Skeletal muscle tissue (tissue), 4 donors: ENCODE measurements around the gene CARMIL1. TPM values are rescaled to one million over a fixed set of nuclear protein-coding genes. Genes with fewer than 3 reads are reported as not detected.

Experiments
- H3K27ac ChIP-seq: one replicate; pipeline ENCODE4 v1.7.0; 2013; ENCODE audit warnings: mild to moderate bottlenecking, low read depth, low read length, inconsistent platforms
- H3K27me3 ChIP-seq, 3 donors: one replicate each; pipeline ENCODE4 v1.7.0; 2013; ENCODE audit warnings: low read length in 3 of 3; ENCODE audit not compliant: control insufficient read depth in 3 of 3, insufficient read depth in 3 of 3
- H3K36me3 ChIP-seq, 3 donors: one replicate each; pipeline ENCODE4 v1.7.0; 2013; ENCODE audit warnings: low read length in 3 of 3; ENCODE audit not compliant: control insufficient read depth in 3 of 3, insufficient read depth in 3 of 3
- H3K4me1 ChIP-seq, 3 donors: one replicate each; pipeline ENCODE4 v1.7.0; 2013; ENCODE audit warnings: low read length in 3 of 3, mild to moderate bottlenecking in 3 of 3; ENCODE audit not compliant: control insufficient read depth in 3 of 3, insufficient read depth in 3 of 3
- H3K4me3 ChIP-seq, 3 donors: one replicate each; pipeline ENCODE4 v1.7.0; 2013; ENCODE audit warnings: low read length in 3 of 3
- H3K9ac ChIP-seq, 3 donors: one replicate each; pipeline ENCODE4 v1.7.0; 2013; ENCODE audit warnings: low read length in 3 of 3, mild to moderate bottlenecking in 3 of 3, moderate library complexity in 2 of 3, low read depth in 1 of 3
- H3K9me3 ChIP-seq, 3 donors: one replicate each; pipeline ENCODE4 v1.7.0; 2013; ENCODE audit warnings: low read length in 3 of 3; ENCODE audit not compliant: control insufficient read depth in 3 of 3
- total RNA-seq: library from RNA; depleted of rRNA; stranded (reverse); fragments of >200 nt; gene quantifications from one replicate; pipeline ENCODE4 v1.2.3, GENCODE V29; 2014
- donor health status: Osteomylitis.

CARMIL1 gene
- total RNA-seq, 1 donor from 2014 or later, result 4.7 TPM

GRCh38 chr6:25497383-25498040 lies 218.3 kb downstream of the CARMIL1 start:
- Histone ChIP-seq H3K27me3 (no peaks in the 10 kb centered on the region), H3K9me3 (no peaks in the 10 kb centered on the region), H3K9ac (no peak overlapping the region), H3K36me3 (no peaks in the 10 kb centered on the region), H3K27ac (no peak overlapping the region), H3K4me3 (no peak overlapping the region), H3K4me1 (no peaks in the 10 kb centered on the region)

DNA sequence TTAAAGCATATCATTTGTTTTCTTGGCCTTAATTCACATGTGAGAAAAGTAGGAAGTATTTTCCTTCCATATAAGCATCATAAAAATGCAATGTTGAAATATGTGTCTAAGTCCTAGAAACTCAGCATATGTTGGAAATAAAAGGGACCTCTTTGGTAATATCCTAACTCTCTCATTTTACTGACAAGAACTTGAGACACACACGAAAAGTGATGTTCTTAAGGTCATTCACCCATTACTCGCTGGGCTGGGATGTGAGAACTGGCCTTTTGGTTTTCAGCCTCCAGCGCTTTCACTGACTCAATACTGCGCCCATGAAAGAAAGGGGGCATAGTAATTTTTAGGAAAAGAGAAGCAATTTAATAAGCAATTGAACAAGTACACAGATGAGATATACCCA lies 219.3 kb downstream of the CARMIL1 start:
- H3K27me3 ChIP-seq, result no peaks in the 10 kb centered on the region
- no peaks in the 10 kb centered on the region for H3K9me3 ChIP-seq
- H3K36me3 ChIP-seq, result no peaks in the 10 kb centered on the region
- H3K4me1 ChIP-seq, result no peaks in the 10 kb centered on the region
- H3K9ac ChIP-seq, result no peak overlapping the region
- H3K27ac ChIP-seq, result no peak overlapping the region
- H3K4me3 ChIP-seq, result no peak overlapping the region

DNA sequence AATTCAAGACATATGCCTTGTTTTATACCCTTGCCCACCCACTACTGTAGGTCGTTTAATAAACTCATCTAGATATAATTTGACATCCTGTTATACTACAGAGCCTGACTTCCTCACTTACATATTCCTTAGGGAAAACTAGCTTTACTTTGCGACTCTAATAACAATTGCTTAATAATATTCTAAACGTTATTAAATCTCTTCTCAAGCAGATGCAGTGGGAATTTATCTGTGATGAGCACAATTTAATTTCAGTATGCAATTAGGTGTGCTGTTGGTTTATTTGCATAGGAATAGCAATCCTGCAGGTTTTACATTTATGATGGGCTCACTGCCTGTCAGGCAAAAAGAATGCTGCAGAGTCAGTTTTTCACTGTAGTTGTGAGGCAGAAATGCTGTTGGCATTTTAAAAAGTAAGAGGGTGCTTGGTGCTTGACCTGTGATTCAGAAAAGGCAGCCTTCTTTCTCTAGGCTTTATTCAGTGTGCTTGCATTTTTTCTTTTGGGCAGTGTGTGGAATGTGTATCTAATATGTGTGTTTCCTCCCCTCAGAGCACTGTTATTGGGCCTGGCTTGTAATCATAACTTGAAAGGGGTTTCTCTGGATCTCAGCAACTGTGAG lies 220.6 kb downstream of the CARMIL1 start:
- no peaks in the 10 kb centered on the region for H3K27me3 ChIP-seq
- no peaks in the 10 kb centered on the region for H3K9me3 ChIP-seq
- H3K36me3 ChIP-seq, result no peaks in the 10 kb centered on the region
- H3K27ac ChIP-seq, result no peak overlapping the region
- H3K9ac ChIP-seq, result no peak overlapping the region
- H3K4me3 ChIP-seq, result no peak overlapping the region
- no peaks in the 10 kb centered on the region for H3K4me1 ChIP-seq

- H3K4me3 ChIP-seq, result no peak overlapping the region
- no peak overlapping the region for H3K27ac ChIP-seq
- no peaks in the 10 kb centered on the region for H3K9me3 ChIP-seq
- no peak overlapping the region for H3K9ac ChIP-seq
- no peaks in the 10 kb centered on the region for H3K36me3 ChIP-seq
- H3K4me1 ChIP-seq, result no peaks in the 10 kb centered on the region
- no peaks in the 10 kb centered on the region for H3K27me3 ChIP-seq
These were observed 224.5 kb downstream of the CARMIL1 start for GRCh38 chr6:25503686-25504085.

- Histone ChIP-seq H3K4me3 (no peak overlapping the region), H3K36me3 (no peaks in the 10 kb centered on the region), H3K9ac (no peak overlapping the region), H3K9me3 (no peaks in the 10 kb centered on the region), H3K27ac (no peak overlapping the region), H3K4me1 (no peaks in the 10 kb centered on the region), H3K27me3 (no peaks in the 10 kb centered on the region)
These were observed 225.5 kb downstream of the CARMIL1 start for GRCh38 chr6:25504661-25505060.

GRCh38 chr6:25506020-25506419 lies 226.8 kb downstream of the CARMIL1 start:
- Histone ChIP-seq H3K27me3 (no peaks in the 10 kb centered on the region), H3K4me1 (no peaks in the 10 kb centered on the region), H3K9me3 (no peaks in the 10 kb centered on the region), H3K4me3 (no peak overlapping the region), H3K27ac (no peak overlapping the region), H3K36me3 (no peaks in the 10 kb centered on the region), H3K9ac (no peak overlapping the region)

DNA sequence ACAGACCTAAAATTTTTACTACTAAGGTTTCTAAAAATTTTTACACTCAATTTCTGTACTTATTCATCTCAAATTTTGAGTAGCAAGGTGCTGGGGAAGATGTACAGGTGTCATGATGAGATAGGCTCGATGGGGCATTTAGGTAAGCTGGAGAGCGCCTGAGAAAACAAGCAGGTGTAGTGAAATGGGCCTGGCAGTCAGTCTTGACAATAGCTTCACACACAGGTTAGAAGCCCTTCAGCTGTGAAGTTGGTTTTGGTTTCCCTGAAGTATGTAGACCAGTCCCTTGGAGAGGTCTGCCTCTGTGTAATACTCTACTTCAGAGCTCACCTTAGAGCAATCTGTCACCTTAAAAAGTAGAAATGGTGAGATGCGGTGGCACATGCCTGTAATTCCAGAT lies 228.9 kb downstream of the CARMIL1 start:
- Histone ChIP-seq H3K4me3 (no peak overlapping the region), H3K4me1 (no peaks in the 10 kb centered on the region)

DNA sequence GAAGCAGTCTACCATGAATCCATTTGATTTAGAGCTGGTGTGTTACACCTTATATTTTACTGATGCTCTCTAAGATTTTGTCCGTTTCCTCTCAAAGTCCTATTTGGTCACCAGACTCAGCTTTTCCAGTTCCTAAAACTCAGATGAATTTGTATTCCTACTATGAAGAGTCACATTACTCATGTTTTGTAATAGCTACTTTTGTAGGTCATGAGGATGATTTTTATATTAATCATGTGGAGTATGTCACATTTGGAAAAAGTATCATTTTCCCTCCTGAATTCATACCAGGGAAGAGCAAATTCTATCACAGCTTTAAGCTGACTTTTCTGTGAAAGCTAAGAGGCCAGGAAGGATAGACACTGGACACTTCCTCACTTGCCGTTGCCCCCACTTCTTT lies 232.2 kb downstream of the CARMIL1 start:
- Histone ChIP-seq H3K27me3 (no peaks in the 10 kb centered on the region), H3K36me3 (peaks cover 0 to 4% (median 0%) of the 10 kb centered on the region in 3 donors), H3K27ac (no peak overlapping the region), H3K9ac (no peak overlapping the region), H3K4me1 (no peaks in the 10 kb centered on the region), H3K4me3 (no peak overlapping the region), H3K9me3 (no peaks in the 10 kb centered on the region)

More for the DNA sequence above, 228.9 kb downstream of the CARMIL1 start:
- Histone ChIP-seq H3K27ac (no peak overlapping the region), H3K36me3 (no peaks in the 10 kb centered on the region), H3K27me3 (no peaks in the 10 kb centered on the region), H3K9ac (no peak overlapping the region), H3K9me3 (no peaks in the 10 kb centered on the region)

DNA sequence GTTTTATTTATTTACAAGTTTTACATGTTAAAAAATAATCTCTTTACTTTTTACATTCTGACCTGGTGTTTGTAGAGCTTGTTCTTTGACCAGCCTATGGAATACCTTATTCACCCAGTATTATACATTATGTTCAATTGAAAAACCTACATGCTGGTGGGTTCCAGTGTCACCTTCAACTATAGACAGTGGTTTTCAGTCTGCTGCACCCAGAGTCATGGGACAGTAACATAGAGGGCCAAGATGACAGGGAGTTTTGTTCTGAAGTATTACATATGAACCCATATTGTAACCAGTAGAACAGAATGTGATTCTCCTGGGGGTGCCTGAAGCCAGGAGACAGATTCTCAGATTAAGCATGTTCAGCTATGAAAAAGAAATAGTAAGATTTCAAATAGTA lies 233.4 kb downstream of the CARMIL1 start:
- no peaks in the 10 kb centered on the region for H3K9me3 ChIP-seq
- no peak overlapping the region for H3K27ac ChIP-seq
- no peak overlapping the region for H3K4me3 ChIP-seq
- H3K36me3 ChIP-seq, result peaks cover 0 to 4% (median 0%) of the 10 kb centered on the region in 3 donors
- H3K27me3 ChIP-seq, result no peaks in the 10 kb centered on the region
- H3K9ac ChIP-seq, result no peak overlapping the region
- no peaks in the 10 kb centered on the region for H3K4me1 ChIP-seq

- H3K4me1 ChIP-seq, result no peaks in the 10 kb centered on the region
- H3K27me3 ChIP-seq, result no peaks in the 10 kb centered on the region
- peaks cover 0 to 7% (median 0%) of the 10 kb centered on the region in 3 donors for H3K36me3 ChIP-seq
- H3K9ac ChIP-seq, result no peak overlapping the region
- H3K27ac ChIP-seq, result no peak overlapping the region
- H3K9me3 ChIP-seq, result no peaks in the 10 kb centered on the region
- no peak overlapping the region for H3K4me3 ChIP-seq
These were observed 240.7 kb downstream of the CARMIL1 start for GRCh38 chr6:25519856-25520255.
